HG03159 (cell line): ENCODE results near the gene AWAT1.
"Not testable (repeated sequence)": the region's sequence is repeated elsewhere in the genome, so short reads cannot be mapped to it uniquely, and the experiment has no call there.

Experiments
- ATAC-seq: cut with Tn5 transposase; IDR thresholded peaks from one replicate; pipeline ENCODE4 v1.9.1; 2021; ENCODE audit warnings: mild to moderate bottlenecking, moderate library complexity; ENCODE audit not compliant: unreplicated experiment

Gene AWAT1

GRCh38 chrX:70234355-70234754 lies at the start of gene AWAT1:
Gene AWAT1, plus strand, starts transcription at chrX:70234655. Its CDS starts 41 bp downstream, at chrX:70234696.
- no peak for ATAC-seq

GRCh38 chrX:70190225-70190624 lies 44.2 kb upstream of the AWAT1 start:
- ATAC-seq = no peak

GRCh38 chrX:70196961-70197720 lies 37.3 kb upstream of the AWAT1 start:
- ATAC-seq = peak; percentile 77

GRCh38 chrX:70201732-70202131 lies 32.7 kb upstream of the AWAT1 start:
- no peak for ATAC-seq

GRCh38 chrX:70208479-70208878 lies 26.0 kb upstream of the AWAT1 start:
- no peak for ATAC-seq

- ATAC-seq = not testable (repeated sequence)
Observed at GRCh38 chrX:70209570-70209969, 24.9 kb upstream of the AWAT1 start.

GRCh38 chrX:70219938-70220764 lies 14.3 kb upstream of the AWAT1 start:
- no peak for ATAC-seq

- no peak for ATAC-seq
Observed at GRCh38 chrX:70226048-70226447, 8.4 kb upstream of the AWAT1 start.

- no peak for ATAC-seq
Observed at GRCh38 chrX:70226687-70227086, 7.8 kb upstream of the AWAT1 start.

- no peak for ATAC-seq
Observed at GRCh38 chrX:70231666-70232065, 2.8 kb upstream of the AWAT1 start.

GRCh38 chrX:70240751-70241150 lies 6.3 kb downstream of the AWAT1 start:
- no peak for ATAC-seq

GRCh38 chrX:70241501-70241900 lies 7.0 kb downstream of the AWAT1 start:
- ATAC-seq = no peak

- not testable (repeated sequence) for ATAC-seq
Observed at GRCh38 chrX:70243601-70244000, 9.1 kb downstream of the AWAT1 start.

- no peak for ATAC-seq
Observed at GRCh38 chrX:70244881-70245280, 10.4 kb downstream of the AWAT1 start.

- ATAC-seq = no peak
Observed at GRCh38 chrX:70247252-70247651, 12.8 kb downstream of the AWAT1 start.

- ATAC-seq = no peak
Observed at GRCh38 chrX:70252491-70252890, 18.0 kb downstream of the AWAT1 start.

- ATAC-seq = no peak
Observed at GRCh38 chrX:70253377-70254062, 19.1 kb downstream of the AWAT1 start.

GRCh38 chrX:70254063-70254400 lies 19.6 kb downstream of the AWAT1 start:
- ATAC-seq = no peak

- ATAC-seq = no peak
Observed at GRCh38 chrX:70254909-70255308, 20.5 kb downstream of the AWAT1 start.

GRCh38 chrX:70255452-70255851 lies 21.0 kb downstream of the AWAT1 start:
- no peak for ATAC-seq

GRCh38 chrX:70257423-70258288 lies 23.2 kb downstream of the AWAT1 start:
- no peak for ATAC-seq
